ENCODE results near the gene DMWD. TPM values are rescaled to one million over a fixed set of nuclear protein-coding genes. Genes with fewer than 3 reads are reported as not detected.

Gene DMWD
- total RNA-seq, 1 donor from 2014 or later: 44.7 TPM

DNA sequence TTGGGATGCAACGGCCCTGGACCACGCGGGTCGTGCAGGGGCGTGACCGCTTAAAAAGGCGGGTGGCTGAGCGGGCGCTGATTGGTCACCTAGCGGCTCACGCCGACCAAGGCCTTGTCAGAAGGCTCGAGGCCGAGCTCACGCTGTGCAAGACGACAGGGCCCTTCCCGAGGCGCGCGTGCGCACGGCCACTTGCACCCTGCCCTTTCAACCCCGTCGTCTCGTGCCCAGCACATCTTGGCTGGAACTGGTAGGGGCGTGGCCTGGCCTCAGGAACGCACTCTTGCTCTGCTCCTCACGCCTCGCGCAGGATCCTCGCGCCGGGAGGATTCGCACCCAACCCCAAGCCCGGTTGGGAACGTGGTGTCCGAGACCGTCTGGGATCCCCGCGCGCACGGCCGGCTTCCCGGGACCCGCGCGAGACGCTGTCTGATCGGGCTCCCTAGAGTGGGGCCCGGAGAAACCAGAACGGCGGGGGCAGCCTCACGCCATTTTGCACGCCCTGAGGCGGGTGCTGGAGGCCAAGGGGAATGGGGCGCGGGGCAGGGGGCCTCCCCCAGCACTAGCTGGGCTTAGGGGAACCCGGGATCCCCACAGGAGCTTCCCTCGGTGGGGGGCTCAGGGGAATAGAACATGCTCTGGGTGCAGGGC, 59.4 kb downstream of the DMWD start, which contains the start of gene MEIOSIN:
TSS of gene MEIOSIN (plus strand) at position 280 of the 651 bp plus-strand sequence. CDS start 1,938 bp downstream, outside the sequence.
- peaks cover 3% of the 10 kb centered on the region for H3K27me3 Mint-ChIP-seq (ENCODE audit: low read depth)
- DNase-seq (ENCODE audit: low spot score): no peak
- H3K9me3 Mint-ChIP-seq: no peaks in the 10 kb centered on the region
- peaks cover 4% of the 10 kb centered on the region for H3K36me3 Mint-ChIP-seq (ENCODE audit: low read depth)
- H3K4me3 Mint-ChIP-seq (ENCODE audit: low read depth): no peak within 1 kb of the TSS
- intact Hi-C loops (cut with micrococcal nuclease): loop anchor here (5.0 kb wide), 1 partner anchor 129 kb away; the partner anchor contains the start of genes FOXA3 and SYMPK
- H3K27ac Mint-ChIP-seq: no peak within 1 kb of the TSS
- H3K4me1 Mint-ChIP-seq (ENCODE audit: low read depth): peaks cover 13% of the 10 kb centered on the region

Other genes starting within 250 kb of the DMWD start
- 15.2 and 15.9 TPM in 2 replicates for gene OPA3, start 208.0 kb downstream of the DMWD start, total RNA-seq
- not detected in 2 replicates for gene GPR4, start 190.6 kb downstream of the DMWD start, total RNA-seq
- 180 and 207 TPM in 2 replicates for gene EML2, start 153.4 kb downstream of the DMWD start, total RNA-seq
- gene GIPR, start 124.6 kb downstream of the DMWD start, total RNA-seq: 9.3 and 9.5 TPM in 2 replicates
- 738 and 766 TPM in 2 replicates for gene SNRPD2, start 100.9 kb downstream of the DMWD start, total RNA-seq
- gene QPCTL, start 100.2 kb downstream of the DMWD start, total RNA-seq: 24.2 and 26.7 TPM in 2 replicates
- 34.4 and 38.9 TPM in 2 replicates for gene FBXO46, start 61.9 kb downstream of the DMWD start, total RNA-seq
- not detected in 2 replicates for gene MEIOSIN, start 59.4 kb downstream of the DMWD start, total RNA-seq
- gene SIX5, start 23.6 kb downstream of the DMWD start, total RNA-seq: 4.8 and 5.7 TPM in 2 replicates
- 22.0 and 23.4 TPM in 2 replicates for gene DMPK, start 10.4 kb downstream of the DMWD start, total RNA-seq
- gene RSPH6A, start 22.5 kb upstream of the DMWD start, total RNA-seq: 0.16 and 0.23 TPM in 2 replicates
- gene SYMPK, start 70.3 kb upstream of the DMWD start, total RNA-seq: 121 and 131 TPM in 2 replicates
- 0.37 and 0.60 TPM in 2 replicates for gene FOXA3, start 71.5 kb upstream of the DMWD start, total RNA-seq
- gene IRF2BP1, start 93.3 kb upstream of the DMWD start, total RNA-seq: 15.7 and 17.1 TPM in 2 replicates
- 7.3 and 8.6 TPM in 2 replicates for gene MYPOP, start 109.8 kb upstream of the DMWD start, total RNA-seq
- gene NANOS2, start 121.9 kb upstream of the DMWD start, total RNA-seq: not detected in 2 replicates
- gene NOVA2, start 181.0 kb upstream of the DMWD start, total RNA-seq: 0.14 TPM in 1 of 2 replicates, not detected in the other
- gene CCDC61, start 202.6 kb upstream of the DMWD start, total RNA-seq: 25.3 and 31.2 TPM in 2 replicates
- not detected in 2 replicates for gene PGLYRP1, start 230.2 kb upstream of the DMWD start, total RNA-seq
- gene IGFL4, start 248.2 kb upstream of the DMWD start, total RNA-seq: not detected in 2 replicates